ENCODE measurements around the gene STPG3.

GRCh38 chr9:137294091-137294680 is 43.1 kb downstream of the STPG3 start:
- no peak for TF ChIP-seq POLR2A (IDR thresholded peaks at IDR 0.05)
- TF ChIP-seq CTCF (IDR thresholded peaks at IDR 0.05 in 8 of 11, conservative IDR thresholded peaks at IDR 0.05 in 3 of 11) = no peak
- TF ChIP-seq POLR2AphosphoS5 (IDR thresholded peaks at IDR 0.05) = no peak

Measured in spleen (tissue), 7 donors.